Neural progenitor cell (in vitro differentiated cells): ENCODE results near the gene PDLIM1.

ENCODE experiments used
- EZH2phosphoT487 ChIP-seq: fragments of 200-600 bp; sonication (generic); IDR thresholded peaks from 2 replicates; pipeline ENCODE4 v1.6.1; 2017; ENCODE audit warnings: antibody characterized with exemption
- TF ChIP-seq, protein P1 (sequence below): fragments of 200-600 bp; sonication (generic); IDR thresholded peaks from 2 replicates; pipeline ENCODE4 v1.5.1; 2017; ENCODE audit warnings: antibody characterized with exemption, mild to moderate bottlenecking

GRCh38 chr10:95267251-95267650 lies 23.6 kb downstream of the PDLIM1 start:
- no peak for TF ChIP-seq EZH2phosphoT487
- TF ChIP-seq, protein P1, sequence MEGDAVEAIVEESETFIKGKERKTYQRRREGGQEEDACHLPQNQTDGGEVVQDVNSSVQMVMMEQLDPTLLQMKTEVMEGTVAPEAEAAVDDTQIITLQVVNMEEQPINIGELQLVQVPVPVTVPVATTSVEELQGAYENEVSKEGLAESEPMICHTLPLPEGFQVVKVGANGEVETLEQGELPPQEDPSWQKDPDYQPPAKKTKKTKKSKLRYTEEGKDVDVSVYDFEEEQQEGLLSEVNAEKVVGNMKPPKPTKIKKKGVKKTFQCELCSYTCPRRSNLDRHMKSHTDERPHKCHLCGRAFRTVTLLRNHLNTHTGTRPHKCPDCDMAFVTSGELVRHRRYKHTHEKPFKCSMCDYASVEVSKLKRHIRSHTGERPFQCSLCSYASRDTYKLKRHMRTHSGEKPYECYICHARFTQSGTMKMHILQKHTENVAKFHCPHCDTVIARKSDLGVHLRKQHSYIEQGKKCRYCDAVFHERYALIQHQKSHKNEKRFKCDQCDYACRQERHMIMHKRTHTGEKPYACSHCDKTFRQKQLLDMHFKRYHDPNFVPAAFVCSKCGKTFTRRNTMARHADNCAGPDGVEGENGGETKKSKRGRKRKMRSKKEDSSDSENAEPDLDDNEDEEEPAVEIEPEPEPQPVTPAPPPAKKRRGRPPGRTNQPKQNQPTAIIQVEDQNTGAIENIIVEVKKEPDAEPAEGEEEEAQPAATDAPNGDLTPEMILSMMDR, result no peak
